Measurements from ENCODE around the gene ABO.
"Not testable (repeated sequence)": the region's sequence is repeated elsewhere in the genome, so short reads cannot be mapped to it uniquely, and the experiment has no call there.

GRCh38 chr9:133227996-133228395 is 47.0 kb downstream of the ABO start:
- TF ChIP-seq, protein P1, sequence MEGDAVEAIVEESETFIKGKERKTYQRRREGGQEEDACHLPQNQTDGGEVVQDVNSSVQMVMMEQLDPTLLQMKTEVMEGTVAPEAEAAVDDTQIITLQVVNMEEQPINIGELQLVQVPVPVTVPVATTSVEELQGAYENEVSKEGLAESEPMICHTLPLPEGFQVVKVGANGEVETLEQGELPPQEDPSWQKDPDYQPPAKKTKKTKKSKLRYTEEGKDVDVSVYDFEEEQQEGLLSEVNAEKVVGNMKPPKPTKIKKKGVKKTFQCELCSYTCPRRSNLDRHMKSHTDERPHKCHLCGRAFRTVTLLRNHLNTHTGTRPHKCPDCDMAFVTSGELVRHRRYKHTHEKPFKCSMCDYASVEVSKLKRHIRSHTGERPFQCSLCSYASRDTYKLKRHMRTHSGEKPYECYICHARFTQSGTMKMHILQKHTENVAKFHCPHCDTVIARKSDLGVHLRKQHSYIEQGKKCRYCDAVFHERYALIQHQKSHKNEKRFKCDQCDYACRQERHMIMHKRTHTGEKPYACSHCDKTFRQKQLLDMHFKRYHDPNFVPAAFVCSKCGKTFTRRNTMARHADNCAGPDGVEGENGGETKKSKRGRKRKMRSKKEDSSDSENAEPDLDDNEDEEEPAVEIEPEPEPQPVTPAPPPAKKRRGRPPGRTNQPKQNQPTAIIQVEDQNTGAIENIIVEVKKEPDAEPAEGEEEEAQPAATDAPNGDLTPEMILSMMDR (IDR thresholded peaks at IDR 0.05) = not testable (repeated sequence)
- not testable (repeated sequence) for TF ChIP-seq EZH2 (IDR thresholded peaks at IDR 0.05; ENCODE audit: borderline replicate concordance, insufficient read depth, low read depth, low read length, poor library complexity, severe bottlenecking)

Data from B cell (primary cell).